Upper lobe of left lung (tissue), 4 donors: ENCODE measurements around the gene GADL1.

Experiments
- CTCF ChIP-seq, 6 experiments: fragments of 450-650 bp in 4 of 6; fragments of 200-600 bp in 2 of 6; sonication (generic) in 2 of 6; IDR thresholded peaks; one replicate each; pipeline ENCODE4 v1.5.1; 2016 to 2019; ENCODE audit warnings: antibody characterized with exemption in 6 of 6
- EP300 ChIP-seq, 4 donors: sonication (generic); formaldehyde crosslinking; IDR thresholded peaks; one replicate each; pipeline ENCODE4 v1.5.1; 2017; ENCODE audit warnings: antibody characterized with exemption in 4 of 4, control low read depth in 2 of 4

GRCh38 chr3:30676424-30677346, 217.8 kb downstream of the GADL1 start:
- no peak for TF ChIP-seq CTCF (IDR thresholded peaks at IDR 0.05)
- TF ChIP-seq EP300 (IDR thresholded peaks at IDR 0.05) = no peak
